ENCODE data around the gene CENPT.

GRCh38 chr16:67883146-67883871 is 35.8 kb upstream of the CENPT start:
- no peak for TF ChIP-seq EZH2 (IDR thresholded peaks at IDR 0.05; ENCODE audit: low read length, missing control alignments)
- no peak for TF ChIP-seq CTCF (conservative IDR thresholded peaks at IDR 0.05 in 1 of 2, IDR thresholded peaks at IDR 0.05 in 1 of 2; ENCODE audit: low read depth in 1 of 2, low read length in 2 of 2)
